ENCODE data around the gene CSPG4. TPM values are rescaled to one million over a fixed set of nuclear protein-coding genes. Genes with fewer than 3 reads are reported as not detected.

The CSPG4 gene
- total RNA-seq, 1 experiment from 2014 or later, result 17.5 TPM

GRCh38 chr15:75647370-75648155 lies 65.1 kb downstream of the CSPG4 start, which contains the start of gene SNX33:
SNX33 (plus strand) TSS chr15:75647912; CDS start chr15:75649103, 1,191 bp downstream.
- H3K9me3 ChIP-seq (ENCODE audit: control insufficient read depth, insufficient read depth, low read depth, low read length), result no peaks in the 10 kb centered on the region
- peaks cover 31% of the 10 kb centered on the region for H3K4me1 ChIP-seq (ENCODE audit: control insufficient read depth, insufficient read depth, low read length)
- H3K27ac ChIP-seq (ENCODE audit: low read length), result peak within 1 kb of the TSS; percentile 81
- ChIA-PET CTCF (interaction anchor here (0.7 to 1.4 kb wide), 7 partner anchors 9 to 280 kb away, joined by 3 to 14 read pairs (median 9); partner anchors contain the start of genes MAN2C1 and PTPN9), POLR2A (interaction anchor here (0.6 to 1.1 kb wide), 4 partner anchors 9 to 196 kb away, joined by 3 to 4 read pairs (median 4); partner anchors contain the start of gene SIN3A)
- ATAC-seq, result peak; percentile 87
- H3K4me3 ChIP-seq (ENCODE audit: low read depth in 2 of 2, low read length in 2 of 2), result peak within 1 kb of the TSS; percentile 76 to 80
- TF ChIP-seq CTCF (IDR thresholded peaks at IDR 0.05) (no peak; the same call in 1 of the 2 replicates), POLR2AphosphoS5 (IDR thresholded peaks at IDR 0.05; ENCODE audit: low read depth, low read length) (peak; percentile 42; the same call in 1 of the 2 replicates), TCF7L2 (IDR thresholded peaks at IDR 0.05; ENCODE audit: low read depth, low read length) (no peak), SIN3A (IDR thresholded peaks at IDR 0.05; ENCODE audit: borderline replicate concordance, insufficient read depth, low read depth, low read length) (peak; percentile 59; the same call in 1 of the 2 replicates)
- TF ChIP-seq, protein P1, sequence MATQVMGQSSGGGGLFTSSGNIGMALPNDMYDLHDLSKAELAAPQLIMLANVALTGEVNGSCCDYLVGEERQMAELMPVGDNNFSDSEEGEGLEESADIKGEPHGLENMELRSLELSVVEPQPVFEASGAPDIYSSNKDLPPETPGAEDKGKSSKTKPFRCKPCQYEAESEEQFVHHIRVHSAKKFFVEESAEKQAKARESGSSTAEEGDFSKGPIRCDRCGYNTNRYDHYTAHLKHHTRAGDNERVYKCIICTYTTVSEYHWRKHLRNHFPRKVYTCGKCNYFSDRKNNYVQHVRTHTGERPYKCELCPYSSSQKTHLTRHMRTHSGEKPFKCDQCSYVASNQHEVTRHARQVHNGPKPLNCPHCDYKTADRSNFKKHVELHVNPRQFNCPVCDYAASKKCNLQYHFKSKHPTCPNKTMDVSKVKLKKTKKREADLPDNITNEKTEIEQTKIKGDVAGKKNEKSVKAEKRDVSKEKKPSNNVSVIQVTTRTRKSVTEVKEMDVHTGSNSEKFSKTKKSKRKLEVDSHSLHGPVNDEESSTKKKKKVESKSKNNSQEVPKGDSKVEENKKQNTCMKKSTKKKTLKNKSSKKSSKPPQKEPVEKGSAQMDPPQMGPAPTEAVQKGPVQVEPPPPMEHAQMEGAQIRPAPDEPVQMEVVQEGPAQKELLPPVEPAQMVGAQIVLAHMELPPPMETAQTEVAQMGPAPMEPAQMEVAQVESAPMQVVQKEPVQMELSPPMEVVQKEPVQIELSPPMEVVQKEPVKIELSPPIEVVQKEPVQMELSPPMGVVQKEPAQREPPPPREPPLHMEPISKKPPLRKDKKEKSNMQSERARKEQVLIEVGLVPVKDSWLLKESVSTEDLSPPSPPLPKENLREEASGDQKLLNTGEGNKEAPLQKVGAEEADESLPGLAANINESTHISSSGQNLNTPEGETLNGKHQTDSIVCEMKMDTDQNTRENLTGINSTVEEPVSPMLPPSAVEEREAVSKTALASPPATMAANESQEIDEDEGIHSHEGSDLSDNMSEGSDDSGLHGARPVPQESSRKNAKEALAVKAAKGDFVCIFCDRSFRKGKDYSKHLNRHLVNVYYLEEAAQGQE (IDR thresholded peaks at IDR 0.05; ENCODE audit: insufficient read depth in 1 of 2, low read depth in 2 of 2, low read length in 1 of 2), result no peak
- H3K36me3 ChIP-seq (ENCODE audit: control insufficient read depth, insufficient read depth, low read length), result no peaks in the 10 kb centered on the region
- DNase-seq (ENCODE audit: low read depth, low spot score), result no peak
- intact Hi-C loops (cut with micrococcal nuclease; ENCODE audit: unreplicated experiment) (no loop called here), in situ Hi-C loops (cut with HindIII; ENCODE audit: low pct_unique_long_range_greater_than_20kb, low sequenced_read_pairs) (no loop called here)
- BruUV-seq (replicated peaks), result no TSS peak
- no peaks in the 10 kb centered on the region for H3K27me3 ChIP-seq (ENCODE audit: control insufficient read depth, insufficient read depth, low read length)

DNA sequence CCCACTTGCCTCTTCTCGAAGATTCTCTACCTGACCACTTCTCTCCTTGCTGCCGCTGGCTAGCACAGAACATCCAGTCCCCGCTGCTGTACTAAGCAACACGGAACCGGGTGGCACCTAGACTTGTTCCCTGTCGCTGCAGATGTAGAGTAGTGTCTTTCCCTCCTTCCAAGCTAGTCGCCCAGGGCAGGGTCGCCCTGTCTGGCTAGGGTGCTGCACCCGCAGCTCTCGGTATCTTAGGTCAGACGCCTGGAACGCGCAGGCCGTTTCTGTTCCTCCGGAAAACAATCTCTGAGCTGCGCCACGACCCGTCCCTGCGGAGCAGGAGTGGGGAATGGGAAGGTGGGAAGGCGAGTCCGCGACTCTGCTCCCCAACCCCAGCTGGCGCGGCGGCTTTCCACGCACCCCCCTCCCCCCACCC lies 65.7 kb downstream of the CSPG4 start:
- Histone ChIP-seq H3K36me3 (ENCODE audit: control insufficient read depth, insufficient read depth, low read length) (no peaks in the 10 kb centered on the region), H3K4me1 (ENCODE audit: control insufficient read depth, insufficient read depth, low read length) (peaks cover 27% of the 10 kb centered on the region), H3K27me3 (ENCODE audit: control insufficient read depth, insufficient read depth, low read length) (no peaks in the 10 kb centered on the region), H3K4me3 (ENCODE audit: low read depth in 2 of 2, low read length in 2 of 2) (peak overlapping the region; percentile 76 to 80), H3K9me3 (ENCODE audit: control insufficient read depth, insufficient read depth, low read depth, low read length) (no peaks in the 10 kb centered on the region), H3K27ac (ENCODE audit: low read length) (peak overlapping the region; percentile 81)
- BruUV-seq (replicated peaks), result no TSS peak
- ATAC-seq (peak; percentile 26), DNase-seq (ENCODE audit: low read depth, low spot score) (no peak)
- in situ Hi-C loops (cut with HindIII; ENCODE audit: low pct_unique_long_range_greater_than_20kb, low sequenced_read_pairs), result no loop called here
- intact Hi-C loops (cut with micrococcal nuclease; ENCODE audit: unreplicated experiment), result no loop called here
- TF ChIP-seq TCF7L2 (IDR thresholded peaks at IDR 0.05; ENCODE audit: low read depth, low read length) (no peak), CTCF (IDR thresholded peaks at IDR 0.05) (no peak), SIN3A (IDR thresholded peaks at IDR 0.05; ENCODE audit: borderline replicate concordance, insufficient read depth, low read depth, low read length) (no peak), POLR2AphosphoS5 (IDR thresholded peaks at IDR 0.05; ENCODE audit: low read depth, low read length) (no peak)
- TF ChIP-seq, protein P1 (IDR thresholded peaks at IDR 0.05; ENCODE audit: insufficient read depth in 1 of 2, low read depth in 2 of 2, low read length in 1 of 2), result no peak
- POLR2A ChIA-PET, result interaction anchor here (0.6 to 1.1 kb wide), 5 partner anchors 8 to 195 kb away, joined by 3 to 4 read pairs (median 3); partner anchors contain the start of genes SIN3A and SNUPN
- CTCF ChIA-PET, result interaction anchor here (1.2 to 1.4 kb wide), 3 partner anchors 9 to 279 kb away, joined by 3 to 10 read pairs (median 10); partner anchors contain the start of gene MAN2C1

Data from Panc1 (cell line).